Choroid plexus epithelial cell (primary cell): ENCODE measurements around the gene NUDT8.
"Not testable (repeated sequence)": the region's sequence is repeated elsewhere in the genome, so short reads cannot be mapped to it uniquely, and the experiment has no call there.

Experiments used
- DNase-seq: peaks from one replicate; pipeline ENCODE4 v3.0.0-alpha.2; 2010; ENCODE audit warnings: low read depth
- H3K4me3 ChIP-seq: 2 replicates; pipeline ENCODE4 v1.5.1; 2011; ENCODE audit warnings: low read depth, mild to moderate bottlenecking, control low read depth, low read length, moderate library complexity
- TF ChIP-seq, protein P1 (sequence below): conservative IDR thresholded peaks from 2 replicates; pipeline ENCODE4 v1.5.1; 2011; ENCODE audit warnings: low read depth, mild to moderate bottlenecking, control low read depth, inconsistent platforms, low read length, moderate library complexity

The NUDT8 gene

DNA sequence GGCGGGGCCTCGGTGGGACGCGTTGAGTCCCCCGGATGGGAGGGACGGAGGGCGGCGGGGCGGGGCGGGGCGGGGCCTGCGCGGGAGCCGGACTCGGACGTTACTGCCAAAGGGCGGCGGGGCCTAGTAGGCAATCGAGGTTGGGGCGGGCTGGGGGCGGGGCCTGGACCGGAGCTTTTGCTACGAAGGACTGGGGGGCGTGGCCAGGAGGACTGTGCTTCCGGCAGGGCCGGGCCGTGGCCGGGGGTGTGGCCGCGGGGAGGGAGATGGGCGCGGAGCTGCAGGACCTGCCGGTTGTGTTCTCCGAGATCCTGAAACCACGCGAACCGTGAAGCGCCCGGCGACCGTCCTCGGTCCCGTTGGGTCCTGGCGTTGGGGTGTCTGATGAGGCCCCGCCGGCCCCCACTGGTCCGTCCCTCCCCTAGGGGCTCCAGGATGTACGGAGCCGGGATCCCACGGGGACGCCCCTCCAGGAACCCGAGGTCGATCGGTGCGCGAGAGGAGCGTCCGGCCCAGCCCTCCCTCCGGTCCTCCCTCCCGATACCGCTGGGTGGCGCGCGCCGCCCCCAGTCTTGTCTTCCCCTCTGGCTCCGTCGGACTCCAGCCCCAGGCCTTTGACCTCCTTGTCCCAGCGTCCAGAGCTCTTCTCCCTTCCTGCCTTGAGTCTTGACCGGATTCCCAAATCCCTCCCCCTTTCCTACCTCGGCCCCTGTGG, 648 bp upstream of the NUDT8 start:
- TF ChIP-seq, protein P1, sequence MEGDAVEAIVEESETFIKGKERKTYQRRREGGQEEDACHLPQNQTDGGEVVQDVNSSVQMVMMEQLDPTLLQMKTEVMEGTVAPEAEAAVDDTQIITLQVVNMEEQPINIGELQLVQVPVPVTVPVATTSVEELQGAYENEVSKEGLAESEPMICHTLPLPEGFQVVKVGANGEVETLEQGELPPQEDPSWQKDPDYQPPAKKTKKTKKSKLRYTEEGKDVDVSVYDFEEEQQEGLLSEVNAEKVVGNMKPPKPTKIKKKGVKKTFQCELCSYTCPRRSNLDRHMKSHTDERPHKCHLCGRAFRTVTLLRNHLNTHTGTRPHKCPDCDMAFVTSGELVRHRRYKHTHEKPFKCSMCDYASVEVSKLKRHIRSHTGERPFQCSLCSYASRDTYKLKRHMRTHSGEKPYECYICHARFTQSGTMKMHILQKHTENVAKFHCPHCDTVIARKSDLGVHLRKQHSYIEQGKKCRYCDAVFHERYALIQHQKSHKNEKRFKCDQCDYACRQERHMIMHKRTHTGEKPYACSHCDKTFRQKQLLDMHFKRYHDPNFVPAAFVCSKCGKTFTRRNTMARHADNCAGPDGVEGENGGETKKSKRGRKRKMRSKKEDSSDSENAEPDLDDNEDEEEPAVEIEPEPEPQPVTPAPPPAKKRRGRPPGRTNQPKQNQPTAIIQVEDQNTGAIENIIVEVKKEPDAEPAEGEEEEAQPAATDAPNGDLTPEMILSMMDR: peak; percentile 70
- H3K4me3 ChIP-seq: peak overlapping the region; percentile 71
- peak; percentile 98 for DNase-seq

DNA sequence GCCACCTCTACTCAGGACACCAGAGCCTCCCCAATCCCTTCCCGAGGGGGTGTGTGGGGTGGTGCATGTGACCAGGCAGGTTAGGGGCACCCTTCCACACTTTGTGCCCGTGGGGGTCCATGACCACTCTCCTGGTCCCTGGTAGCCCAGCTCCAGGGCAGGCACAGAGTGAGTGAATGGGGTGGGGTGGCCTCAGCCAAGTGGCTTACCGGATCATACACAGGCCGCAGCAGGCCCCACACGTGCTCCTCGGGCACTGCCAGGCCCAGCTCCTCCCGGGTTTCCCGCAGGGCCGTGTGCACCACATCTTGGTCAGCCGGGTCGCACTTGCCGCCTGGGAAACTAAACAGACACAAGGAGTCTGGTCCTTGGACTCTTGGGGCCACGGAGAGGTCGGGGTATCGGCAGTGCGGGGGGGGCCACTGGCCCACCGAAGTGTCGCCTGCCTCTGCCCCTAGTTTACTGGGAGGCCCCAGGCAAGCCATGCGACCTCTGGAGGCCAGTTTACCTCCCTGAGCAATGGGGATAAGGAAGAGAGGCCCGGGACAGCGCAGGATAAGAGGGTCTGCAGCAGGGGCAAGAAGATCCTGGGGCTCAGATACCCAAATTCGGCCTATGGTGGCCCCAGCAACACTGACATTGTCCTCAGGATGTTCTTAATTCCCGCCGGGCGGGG, 889 bp downstream of the NUDT8 start:
- TF ChIP-seq, protein P1: no peak
- no peak for DNase-seq
- H3K4me3 ChIP-seq: no peak overlapping the region

DNA sequence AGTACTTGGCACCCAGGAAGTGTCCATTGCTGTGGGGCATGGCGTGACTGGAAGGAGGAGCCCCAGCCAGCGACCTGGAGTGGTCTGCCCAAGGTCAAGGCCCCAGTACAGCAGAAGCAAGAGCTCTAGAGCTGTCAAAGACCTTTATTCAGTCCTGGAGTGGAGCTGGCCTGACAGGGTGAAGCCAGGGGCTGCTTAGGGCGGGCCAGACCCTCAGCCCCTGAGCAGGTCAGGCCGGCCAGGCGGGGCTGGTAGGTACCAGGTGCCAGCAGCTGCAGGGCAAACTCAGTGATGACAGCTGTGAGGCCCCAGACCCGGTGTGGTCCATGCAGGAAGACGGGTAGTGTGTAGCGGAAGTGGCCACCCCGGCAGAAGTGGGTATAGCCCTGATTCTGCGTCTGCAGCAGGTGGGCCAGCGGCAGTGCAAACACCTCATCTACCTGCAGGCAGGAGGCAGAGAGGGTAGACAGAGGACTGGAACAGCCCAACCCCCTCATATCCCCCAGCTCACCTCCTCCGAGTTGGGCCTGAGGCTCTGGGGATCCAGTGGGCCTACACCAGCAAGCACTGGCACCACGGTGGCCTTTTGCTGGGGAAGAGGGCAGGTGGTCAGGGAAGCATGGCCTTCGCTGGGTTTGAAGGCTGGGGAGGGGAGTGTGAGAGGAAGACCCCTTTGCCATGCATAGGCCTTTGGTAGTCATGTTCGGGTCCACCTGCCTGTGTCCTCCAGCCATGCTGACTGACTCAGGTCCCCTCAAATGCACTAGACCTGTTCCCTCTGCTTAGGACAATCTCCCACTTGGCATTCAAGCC, 1.7 kb downstream of the NUDT8 start:
- no peak for DNase-seq
- H3K4me3 ChIP-seq: no peak overlapping the region
- TF ChIP-seq, protein P1: no peak

- H3K4me3 ChIP-seq: no peak overlapping the region
- TF ChIP-seq, protein P1: no peak
- no peak for DNase-seq
These were observed 2.3 kb downstream of the NUDT8 start for GRCh38 chr11:67627441-67627811.

- DNase-seq: no peak
- TF ChIP-seq, protein P1: no peak
- H3K4me3 ChIP-seq: no peak overlapping the region
These were observed 2.8 kb downstream of the NUDT8 start for GRCh38 chr11:67626970-67627369.

- DNase-seq, H3K4me3 ChIP-seq: not testable (repeated sequence)
These were observed 3.5 kb downstream of the NUDT8 start for GRCh38 chr11:67626131-67626833.

DNA sequence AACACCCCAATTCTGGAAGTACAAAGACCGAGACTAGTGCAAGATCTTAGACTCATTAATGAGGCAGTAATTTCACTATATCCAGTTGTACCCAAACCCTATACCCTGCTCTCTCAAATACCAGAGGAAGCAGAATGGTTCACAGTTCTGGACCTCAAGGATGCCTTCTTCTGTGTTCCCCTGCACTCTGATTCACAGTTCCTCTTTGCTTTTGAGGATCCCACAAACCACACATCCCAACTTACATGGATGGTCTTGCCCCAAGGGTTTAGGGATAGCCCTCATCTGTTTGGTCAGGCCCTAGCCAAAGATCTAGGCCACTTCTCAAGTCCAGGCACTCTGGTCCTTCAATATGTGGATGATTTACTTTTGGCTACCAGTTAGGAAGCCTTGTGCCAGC, 5.9 kb downstream of the NUDT8 start:
- DNase-seq, H3K4me3 ChIP-seq: not testable (repeated sequence)

DNA sequence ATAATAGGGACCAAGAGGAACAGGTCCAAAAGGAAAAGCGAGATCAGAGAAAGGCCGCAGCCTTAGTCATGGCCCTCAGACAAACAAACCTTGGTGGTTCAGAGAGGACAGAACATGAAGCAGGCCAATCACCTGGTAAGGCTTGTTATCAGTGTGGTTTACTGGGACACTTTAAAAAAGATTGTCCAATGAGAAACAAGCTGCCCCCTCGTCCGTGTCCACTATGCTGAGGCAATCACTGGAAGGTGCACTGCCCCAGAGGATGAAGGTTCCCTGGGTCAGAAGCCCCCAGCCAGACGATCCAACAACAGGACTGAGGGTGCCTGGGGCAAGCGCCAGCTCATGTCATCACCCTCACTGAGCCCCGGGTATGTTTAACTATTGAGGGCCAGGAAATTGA, 6.8 kb downstream of the NUDT8 start:
- DNase-seq, H3K4me3 ChIP-seq: not testable (repeated sequence)

GRCh38 chr11:67621928-67622327, 7.8 kb downstream of the NUDT8 start:
- H3K4me3 ChIP-seq, DNase-seq: not testable (repeated sequence)

- H3K4me3 ChIP-seq: not testable (repeated sequence)
These were observed 9.1 kb downstream of the NUDT8 start for GRCh38 chr11:67620621-67621020.

DNA sequence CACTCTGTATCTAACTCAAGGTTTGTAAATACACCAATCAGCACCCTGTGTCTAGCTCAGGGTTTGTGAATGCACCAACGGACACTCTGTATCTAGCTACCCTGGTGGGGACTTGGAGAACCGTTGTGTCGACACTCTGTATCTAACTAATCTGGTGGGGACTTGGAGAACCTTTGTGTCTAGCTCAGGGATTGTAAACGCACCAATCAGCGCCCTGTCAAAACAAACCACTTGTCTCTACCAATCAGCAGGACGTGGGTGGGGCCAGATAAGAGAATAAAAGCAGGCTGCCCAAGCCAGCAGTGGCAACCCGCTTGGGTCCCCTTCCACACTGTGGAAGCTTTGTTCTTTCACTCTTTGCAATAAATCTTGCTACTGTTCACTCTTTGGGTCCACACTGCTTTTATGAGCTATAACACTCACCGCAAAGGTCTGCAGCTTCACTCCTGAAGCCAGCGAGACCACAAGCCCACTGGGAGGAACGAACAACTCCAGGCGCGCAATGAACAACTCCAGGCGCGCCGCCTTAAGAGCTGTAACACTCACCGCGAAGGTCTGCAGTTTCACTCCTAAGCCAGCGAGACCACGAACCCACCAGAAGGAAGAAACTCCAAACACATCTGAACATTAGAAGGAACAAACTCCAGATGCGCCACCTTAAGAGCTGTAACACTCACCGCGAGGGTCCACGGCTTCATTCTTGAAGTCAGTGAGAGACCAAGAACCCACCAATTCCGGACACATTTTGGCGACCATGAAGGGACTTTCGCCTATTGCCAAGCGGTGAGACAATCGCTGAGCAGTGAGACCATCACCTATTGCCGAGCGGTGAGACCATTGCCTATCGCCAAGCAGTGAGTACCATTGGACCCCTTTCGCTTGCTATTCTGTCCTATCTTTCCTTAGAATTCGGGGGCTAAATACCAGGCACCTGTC, 9.8 kb downstream of the NUDT8 start:
- not testable (repeated sequence) for H3K4me3 ChIP-seq, DNase-seq

More at GRCh38 chr11:67620621-67621020, 9.1 kb downstream of the NUDT8 start:
- DNase-seq: not testable (repeated sequence)
